ENCODE data around the gene CDH2. TPM values are rescaled to one million over a fixed set of nuclear protein-coding genes. Genes with fewer than 3 reads are reported as not detected.

CDH2 gene
- total and polyA plus RNA-seq, 2 experiments from 2014 or later, result 81.8 to 117 TPM

GRCh38 chr18:28208268-28208667, 31.3 kb upstream of the CDH2 start:
- Histone ChIP-seq H3K27ac (no peak overlapping the region), H3K36me3 (replicated peaks; ENCODE audit: insufficient read depth, low read depth) (no peaks in the 10 kb centered on the region), H3K27me3 (no peaks in the 10 kb centered on the region), H3K4me2 (no peak overlapping the region), H3K4me1 (ENCODE audit: insufficient read depth) (no peaks in the 10 kb centered on the region), H3K4me3 (no peak overlapping the region), H3K79me2 (no peaks in the 10 kb centered on the region), H4K20me1 (ENCODE audit: insufficient read depth, poor library complexity, severe bottlenecking) (no peaks in the 10 kb centered on the region), H3K9me3 (ENCODE audit: low read depth) (no peaks in the 10 kb centered on the region), H3K9me2 (replicated peaks; ENCODE audit: insufficient read depth) (no peaks in the 10 kb centered on the region), H2AFZ (no peak overlapping the region)
- TF ChIP-seq EZH2phosphoT487 (IDR thresholded peaks at IDR 0.05; ENCODE audit: low read depth, severe bottlenecking, unreplicated experiment) (no peak), CTCF (IDR thresholded peaks at IDR 0.05; ENCODE audit: poor library complexity) (no peak), EZH2 (IDR thresholded peaks at IDR 0.05; ENCODE audit: borderline replicate concordance) (no peak)
- DNase-seq (ENCODE audit: low spot score), result no peak
- WGBS (ENCODE audit: low lambda C conversion rate, missing lambda C conversion rate), result 88% methylated on average over 1 of the region's 1 CpG

DNA sequence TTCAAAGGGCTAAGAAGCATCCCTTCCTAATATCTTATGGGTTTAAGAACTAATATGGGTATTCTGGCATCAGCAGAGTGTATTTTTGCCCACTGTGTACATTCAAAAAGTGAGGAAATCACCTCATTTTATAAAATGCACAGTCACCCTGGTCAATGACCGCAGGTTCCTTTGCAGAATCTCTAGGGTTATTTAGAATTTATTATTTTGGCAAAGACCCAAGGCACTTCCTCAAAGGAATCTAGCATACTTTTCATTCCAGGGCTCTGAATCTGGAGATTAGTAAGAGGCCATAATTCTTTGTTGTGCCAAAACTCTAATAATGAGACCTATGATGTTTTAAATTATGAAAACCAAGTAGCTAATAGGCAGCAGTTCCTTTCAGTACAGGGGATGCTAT, 27.2 kb upstream of the CDH2 start:
- Histone ChIP-seq H3K27ac (no peak overlapping the region), H2AFZ (no peak overlapping the region), H3K4me1 (ENCODE audit: insufficient read depth) (no peaks in the 10 kb centered on the region), H4K20me1 (ENCODE audit: insufficient read depth, poor library complexity, severe bottlenecking) (no peaks in the 10 kb centered on the region), H3K9me3 (ENCODE audit: low read depth) (no peaks in the 10 kb centered on the region), H3K9me2 (replicated peaks; ENCODE audit: insufficient read depth) (no peaks in the 10 kb centered on the region), H3K27me3 (no peaks in the 10 kb centered on the region), H3K4me3 (no peak overlapping the region), H3K36me3 (replicated peaks; ENCODE audit: insufficient read depth, low read depth) (no peaks in the 10 kb centered on the region), H3K4me2 (no peak overlapping the region), H3K79me2 (no peaks in the 10 kb centered on the region)
- no peak for DNase-seq (ENCODE audit: low spot score)
- 61% methylated on average over 1 of the region's 1 CpG for WGBS (ENCODE audit: low lambda C conversion rate, missing lambda C conversion rate)
- TF ChIP-seq CTCF (IDR thresholded peaks at IDR 0.05; ENCODE audit: poor library complexity), result no peak
- TF ChIP-seq EZH2 (IDR thresholded peaks at IDR 0.05; ENCODE audit: borderline replicate concordance), result no peak
- no peak for TF ChIP-seq EZH2phosphoT487 (IDR thresholded peaks at IDR 0.05; ENCODE audit: low read depth, severe bottlenecking, unreplicated experiment)

- WGBS (ENCODE audit: low lambda C conversion rate, missing lambda C conversion rate), result 82% methylated on average over 4 of the region's 4 CpGs
- no peak overlapping the region for H3K4me2 ChIP-seq
- H4K20me1 ChIP-seq (ENCODE audit: insufficient read depth, poor library complexity, severe bottlenecking), result no peaks in the 10 kb centered on the region
Measured at GRCh38 chr18:28201056-28201455, 24.1 kb upstream of the CDH2 start.

More at GRCh38 chr18:28201056-28201455, 24.1 kb upstream of the CDH2 start:
- TF ChIP-seq EZH2 (IDR thresholded peaks at IDR 0.05; ENCODE audit: borderline replicate concordance) (no peak), CTCF (IDR thresholded peaks at IDR 0.05; ENCODE audit: poor library complexity) (no peak), EZH2phosphoT487 (IDR thresholded peaks at IDR 0.05; ENCODE audit: low read depth, severe bottlenecking, unreplicated experiment) (no peak)
- H3K9me2 ChIP-seq (replicated peaks; ENCODE audit: insufficient read depth), result no peaks in the 10 kb centered on the region
- H3K79me2 ChIP-seq, result no peaks in the 10 kb centered on the region
- H3K36me3 ChIP-seq (replicated peaks; ENCODE audit: insufficient read depth, low read depth), result no peaks in the 10 kb centered on the region
- no peak overlapping the region for H3K27ac ChIP-seq
- no peaks in the 10 kb centered on the region for H3K27me3 ChIP-seq
- no peak overlapping the region for H3K4me3 ChIP-seq
- H3K9me3 ChIP-seq (ENCODE audit: low read depth), result no peaks in the 10 kb centered on the region
- no peak overlapping the region for H2AFZ ChIP-seq
- DNase-seq (ENCODE audit: low spot score), result no peak
- H3K4me1 ChIP-seq (ENCODE audit: insufficient read depth), result no peaks in the 10 kb centered on the region
